HG03159 (cell line): Measurements from ENCODE around the gene TIMM9.
"Not testable (repeated sequence)": the region's sequence is repeated elsewhere in the genome, so short reads cannot be mapped to it uniquely, and the experiment has no call there.

ENCODE experiments used
- ATAC-seq: cut with Tn5 transposase; IDR thresholded peaks from one replicate; pipeline ENCODE4 v1.9.1; 2021; ENCODE audit warnings: mild to moderate bottlenecking, moderate library complexity; ENCODE audit not compliant: unreplicated experiment

The TIMM9 gene

GRCh38 chr14:58427281-58428117 lies at the start of gene TIMM9, which contains the start of gene KIAA0586:
TSS of gene TIMM9 (minus strand) at chr14:58427531. CDS start at chr14:58411945, 15,586 bp downstream.
TSS of gene KIAA0586 (plus strand) at chr14:58427719. CDS start at chr14:58428265, 546 bp downstream.
- ATAC-seq: peak; percentile 88

- no peak for ATAC-seq
These were observed 49.0 kb upstream of the TIMM9 start for GRCh38 chr14:58476320-58476719.

- no peak for ATAC-seq
These were observed 42.0 kb upstream of the TIMM9 start for GRCh38 chr14:58469309-58469708.

- no peak for ATAC-seq
These were observed 40.2 kb upstream of the TIMM9 start for GRCh38 chr14:58467575-58467974.

GRCh38 chr14:58466459-58466858 lies 39.1 kb upstream of the TIMM9 start:
- no peak for ATAC-seq

GRCh38 chr14:58465421-58465820 lies 38.1 kb upstream of the TIMM9 start:
- ATAC-seq: no peak

GRCh38 chr14:58464652-58465051 lies 37.3 kb upstream of the TIMM9 start:
- ATAC-seq: no peak

- no peak for ATAC-seq
These were observed 35.8 kb upstream of the TIMM9 start for GRCh38 chr14:58463147-58463546.

GRCh38 chr14:58460772-58461171 lies 33.4 kb upstream of the TIMM9 start:
- no peak for ATAC-seq

GRCh38 chr14:58455593-58456265 lies 28.4 kb upstream of the TIMM9 start:
- no peak for ATAC-seq

GRCh38 chr14:58444627-58445026 lies 17.3 kb upstream of the TIMM9 start:
- ATAC-seq: no peak

GRCh38 chr14:58439476-58439875 lies 12.1 kb upstream of the TIMM9 start:
- no peak for ATAC-seq

GRCh38 chr14:58430156-58430555 lies 2.8 kb upstream of the TIMM9 start:
- ATAC-seq: no peak

GRCh38 chr14:58428118-58428683 lies 870 bp upstream of the TIMM9 start:
- ATAC-seq: no peak

- ATAC-seq: peak; percentile 21
These were observed 556 bp downstream of the TIMM9 start for GRCh38 chr14:58426670-58427280.

- ATAC-seq: not testable (repeated sequence)
These were observed 10.4 kb downstream of the TIMM9 start for GRCh38 chr14:58416934-58417333.

GRCh38 chr14:58415636-58416547 lies 11.4 kb downstream of the TIMM9 start:
- ATAC-seq: no peak

GRCh38 chr14:58414845-58415244 lies 12.5 kb downstream of the TIMM9 start:
- ATAC-seq: no peak

- ATAC-seq: no peak
These were observed 18.6 kb downstream of the TIMM9 start for GRCh38 chr14:58408681-58409215.

GRCh38 chr14:58401587-58401986 lies 25.7 kb downstream of the TIMM9 start:
- no peak for ATAC-seq
